Mesenchymal stem cell (in vitro differentiated cells and primary cell): ENCODE results near the gene TRIM15.
A peak's percentile ranks its signal among the peaks of the same experiment; 100 is the strongest.

ENCODE experiments used
- DNase-seq: peaks from one replicate; pipeline ENCODE4 v3.0.0-alpha.2; 2013
- H2AFZ ChIP-seq: one replicate; pipeline ENCODE4 v1.6.1; 2013; ENCODE audit warnings: low read depth, mild to moderate bottlenecking, control low read depth, inconsistent platforms, low read length, moderate library complexity
- H2AK5ac ChIP-seq: 2 replicates; pipeline ENCODE4 v1.6.1; 2013; ENCODE audit warnings: low read length, moderate library complexity, mild to moderate bottlenecking, inconsistent platforms; ENCODE audit not compliant: severe bottlenecking
- H2BK120ac ChIP-seq: one replicate; pipeline ENCODE4 v1.6.1; 2013; ENCODE audit warnings: low read depth, mild to moderate bottlenecking, inconsistent platforms, low read length, moderate library complexity
- H2BK12ac ChIP-seq, 2 experiments: one replicate each; pipeline ENCODE4 v1.6.1; 2013; ENCODE audit warnings: inconsistent platforms in 2 of 2, low read length in 2 of 2, mild to moderate bottlenecking in 2 of 2, moderate library complexity in 2 of 2, control low read depth in 1 of 2
- H2BK15ac ChIP-seq: one replicate; pipeline ENCODE4 v1.6.1; 2013; ENCODE audit warnings: mild to moderate bottlenecking, low read depth, inconsistent platforms; ENCODE audit not compliant: poor library complexity, severe bottlenecking
- H2BK5ac ChIP-seq: 2 replicates; pipeline ENCODE4 v1.6.1; 2013; ENCODE audit warnings: low read depth, mild to moderate bottlenecking, low read length, control low read depth, inconsistent platforms; ENCODE audit not compliant: poor library complexity, severe bottlenecking
- H3K14ac ChIP-seq, 2 experiments: one replicate each; pipeline ENCODE4 v1.6.1; 2013; ENCODE audit warnings: inconsistent platforms in 2 of 2, low read length in 2 of 2, control low read depth in 1 of 2, mild to moderate bottlenecking in 1 of 2, moderate library complexity in 1 of 2
- H3K18ac ChIP-seq, 2 experiments: one replicate each; pipeline ENCODE4 v1.6.1; 2013; ENCODE audit warnings: inconsistent platforms in 2 of 2, low read length in 2 of 2, control low read depth in 1 of 2, low read depth in 1 of 2, mild to moderate bottlenecking in 1 of 2
- H3K23ac ChIP-seq, 2 experiments: one replicate each; pipeline ENCODE4 v1.6.1; 2013; ENCODE audit warnings: inconsistent platforms in 2 of 2, low read length in 2 of 2, mild to moderate bottlenecking in 2 of 2, moderate library complexity in 2 of 2, control low read depth in 1 of 2
- H3K27ac ChIP-seq: 2 replicates; pipeline ENCODE4 v1.5.1; 2013; ENCODE audit warnings: mild to moderate bottlenecking, moderate library complexity, low read length, control low read depth, inconsistent platforms; ENCODE audit not compliant: poor library complexity, severe bottlenecking
- H3K27me3 ChIP-seq, 2 experiments: 2 replicates each; pipeline versions ENCODE4 v1.6.1 to v1.7.0; 2013; ENCODE audit warnings: low read length in 2 of 2, mild to moderate bottlenecking in 2 of 2, moderate library complexity in 2 of 2, control low read depth in 1 of 2, inconsistent platforms in 1 of 2; ENCODE audit not compliant: control insufficient read depth in 1 of 2, insufficient read depth in 1 of 2
- H3K36me3 ChIP-seq, 2 experiments: 2 replicates each; pipeline versions ENCODE4 v1.6.1 to v1.7.0; 2013; ENCODE audit warnings: low read length in 2 of 2, control low read depth in 1 of 2, inconsistent platforms in 1 of 2, low read depth in 1 of 2, mild to moderate bottlenecking in 1 of 2; ENCODE audit not compliant: insufficient read depth in 2 of 2, control insufficient read depth in 1 of 2
- H3K4ac ChIP-seq, 2 experiments: one replicate each; pipeline ENCODE4 v1.6.1; 2013; ENCODE audit warnings: inconsistent platforms in 2 of 2, low read length in 2 of 2, mild to moderate bottlenecking in 2 of 2, moderate library complexity in 2 of 2, control low read depth in 1 of 2, low read depth in 1 of 2
- H3K4me1 ChIP-seq: 2 replicates; pipeline ENCODE4 v1.6.1; 2013; ENCODE audit warnings: low read depth, low read length, control low read depth; ENCODE audit not compliant: control insufficient read depth, insufficient read depth
- H3K4me2 ChIP-seq: 2 replicates; pipeline ENCODE4 v1.6.1; 2013; ENCODE audit warnings: low read length, mild to moderate bottlenecking, inconsistent platforms; ENCODE audit not compliant: poor library complexity, severe bottlenecking
- H3K4me3 ChIP-seq, 2 experiments: 2 replicates each; pipeline versions ENCODE4 v1.5.1 to v1.7.0; 2013; ENCODE audit warnings: low read length in 2 of 2, mild to moderate bottlenecking in 2 of 2, control low read depth in 1 of 2, low read depth in 1 of 2; ENCODE audit not compliant: insufficient read depth in 1 of 2
- H3K79me1 ChIP-seq: replicated peaks from 2 replicates; pipeline ENCODE4 v1.6.1; 2013; ENCODE audit warnings: mild to moderate bottlenecking, control low read depth, low read length, inconsistent platforms; ENCODE audit not compliant: poor library complexity, severe bottlenecking
- H3K9ac ChIP-seq: 2 replicates; pipeline ENCODE4 v1.7.0; 2013; ENCODE audit warnings: mild to moderate bottlenecking, low read length, moderate library complexity
- H3K9me3 ChIP-seq: 2 replicates; pipeline ENCODE4 v1.7.0; 2013; ENCODE audit warnings: mild to moderate bottlenecking, low read length; ENCODE audit not compliant: control insufficient read depth
- H4K8ac ChIP-seq: one replicate; pipeline ENCODE4 v1.6.1; 2013; ENCODE audit warnings: inconsistent platforms, mild to moderate bottlenecking, low read length, moderate library complexity
- H4K91ac ChIP-seq: one replicate; pipeline ENCODE4 v1.6.1; 2013; ENCODE audit warnings: mild to moderate bottlenecking, low read length, inconsistent platforms
- WGBS: methylation state at CpG from one replicate; pipeline ENCODE4 v1.1.7; 2013; ENCODE audit warnings: mixed read lengths; 5-methylcytosine and 5-hydroxymethylcytosine counted together

TRIM15 gene

DNA sequence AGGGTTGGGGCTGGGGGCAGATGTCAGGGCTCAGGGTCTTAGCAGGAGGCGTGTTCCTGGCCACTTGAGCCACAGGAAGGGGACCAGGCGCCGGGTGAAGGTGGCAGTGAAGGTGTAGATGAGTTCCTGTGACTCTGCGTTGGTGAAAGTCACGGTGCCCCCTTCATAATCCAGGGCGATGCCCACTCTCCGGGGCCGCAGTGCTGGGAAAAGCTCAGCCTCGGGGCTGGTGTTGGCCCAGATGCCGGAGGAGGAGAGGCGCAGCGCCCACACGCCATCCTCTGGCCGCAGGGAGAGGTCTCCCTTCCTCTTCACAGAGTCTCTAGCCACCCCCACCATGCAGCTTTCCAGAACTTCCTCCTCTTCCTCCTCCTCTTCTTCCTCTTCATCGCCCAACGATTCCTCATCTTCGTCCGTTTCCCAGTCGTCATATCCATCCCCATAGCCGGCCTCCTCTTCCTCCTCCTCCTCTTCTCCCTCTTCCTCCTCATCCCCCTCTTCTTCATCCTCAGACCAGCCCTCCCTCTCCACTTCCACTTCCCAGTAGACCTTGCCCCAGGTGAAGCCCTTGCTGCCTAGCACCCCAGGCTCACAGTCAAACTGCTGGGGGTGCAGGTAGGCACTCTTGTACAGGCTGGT, 22.6 kb downstream of the TRIM15 start:
- H2AFZ ChIP-seq, result no peak overlapping the region
- peaks cover 45 to 60% of the 10 kb centered on the region in 2 experiments for H3K36me3 ChIP-seq
- no peak overlapping the region for H2BK5ac ChIP-seq
- no peak overlapping the region for H4K91ac ChIP-seq
- no peak overlapping the region for H3K23ac ChIP-seq
- WGBS, result 98% methylated on average over 20 of the region's 20 CpGs
- H3K18ac ChIP-seq, result no peak overlapping the region
- H3K4me1 ChIP-seq, result no peaks in the 10 kb centered on the region
- H3K4me3 ChIP-seq, result no peak overlapping the region
- no peak overlapping the region for H3K27ac ChIP-seq
- H3K27me3 ChIP-seq, result no peaks in the 10 kb centered on the region
- H2BK12ac ChIP-seq, result no peak overlapping the region
- H2BK15ac ChIP-seq, result no peak overlapping the region
- no peak overlapping the region for H2BK120ac ChIP-seq
- H3K9me3 ChIP-seq, result no peaks in the 10 kb centered on the region
- H3K4me2 ChIP-seq, result no peak overlapping the region
- H3K14ac ChIP-seq, result no peak overlapping the region
- DNase-seq, result no peak
- H3K79me1 ChIP-seq, result peaks cover 10% of the 10 kb centered on the region
- H3K9ac ChIP-seq, result no peak overlapping the region
- no peak overlapping the region for H3K4ac ChIP-seq
- no peak overlapping the region for H2AK5ac ChIP-seq
- H4K8ac ChIP-seq, result peak overlapping the region; percentile 19

DNA sequence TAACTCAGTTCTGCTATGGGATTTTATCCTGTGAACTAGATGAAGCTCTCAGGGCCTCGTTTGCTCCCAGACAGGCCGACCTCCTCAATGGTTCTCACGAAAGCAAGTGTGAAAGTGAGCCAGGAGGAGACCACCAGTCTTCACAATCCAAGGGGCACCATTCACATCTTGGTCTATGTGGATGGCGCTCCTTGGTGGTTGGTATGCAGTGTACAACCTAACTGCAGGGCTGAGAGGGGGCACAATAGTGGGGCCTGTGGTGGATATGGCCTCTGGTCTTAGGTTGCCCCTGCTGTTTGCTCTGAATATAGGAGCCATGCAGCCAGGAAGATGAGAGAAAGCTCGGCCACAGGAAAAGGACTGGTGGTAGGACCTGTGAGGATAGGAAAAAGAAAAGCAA, 25.2 kb downstream of the TRIM15 start:
- no peak overlapping the region for H3K18ac ChIP-seq
- H2AK5ac ChIP-seq, result no peak overlapping the region
- no peak overlapping the region for H2BK120ac ChIP-seq
- WGBS, result 93% methylated on average over 5 of the region's 5 CpGs
- no peak overlapping the region for H4K91ac ChIP-seq
- no peak overlapping the region for H3K4me2 ChIP-seq
- no peak overlapping the region for H2AFZ ChIP-seq
- peak overlapping the region in 1 of 2 experiments; percentile 24 for H2BK12ac ChIP-seq
- peaks cover 19% of the 10 kb centered on the region for H3K79me1 ChIP-seq
- H3K9me3 ChIP-seq, result no peaks in the 10 kb centered on the region
- no peak overlapping the region for H2BK15ac ChIP-seq
- H3K4ac ChIP-seq, result no peak overlapping the region
- no peaks in the 10 kb centered on the region for H3K27me3 ChIP-seq
- H4K8ac ChIP-seq, result no peak overlapping the region
- DNase-seq, result no peak
- H3K4me1 ChIP-seq, result peaks cover 4% of the 10 kb centered on the region
- no peak overlapping the region for H3K23ac ChIP-seq
- no peak overlapping the region for H3K14ac ChIP-seq
- no peak overlapping the region for H3K9ac ChIP-seq
- no peak overlapping the region for H3K27ac ChIP-seq
- H3K4me3 ChIP-seq, result no peak overlapping the region
- no peak overlapping the region for H2BK5ac ChIP-seq
- peaks cover 54 to 70% of the 10 kb centered on the region in 2 experiments for H3K36me3 ChIP-seq

DNA sequence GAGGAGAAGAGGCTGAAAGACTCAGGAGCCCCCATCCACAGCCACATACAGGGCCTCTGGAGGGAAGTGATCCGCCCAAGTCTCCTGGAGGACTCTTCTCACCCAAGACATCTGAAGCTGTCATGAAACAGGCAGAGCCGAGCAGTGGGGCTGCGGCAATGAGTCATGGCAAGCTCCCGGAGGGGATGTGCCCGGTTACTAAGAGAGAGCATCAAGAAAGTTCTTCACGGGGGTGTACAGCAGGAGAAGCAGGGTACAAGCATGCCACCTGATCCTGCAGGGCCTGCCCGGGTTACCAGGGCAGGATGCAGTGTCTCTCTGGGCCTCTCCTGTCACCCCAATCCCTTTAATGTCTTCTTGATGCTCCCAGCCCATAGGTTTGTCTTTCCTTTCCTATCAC, 28.7 kb downstream of the TRIM15 start:
- Histone ChIP-seq H3K27me3 (no peaks in the 10 kb centered on the region), H3K9ac (no peak overlapping the region), H2AK5ac (no peak overlapping the region), H4K91ac (no peak overlapping the region), H3K9me3 (no peaks in the 10 kb centered on the region), H4K8ac (no peak overlapping the region), H3K18ac (no peak overlapping the region), H2BK15ac (no peak overlapping the region), H2BK120ac (no peak overlapping the region), H3K23ac (no peak overlapping the region), H2BK12ac (no peak overlapping the region), H3K4me2 (no peak overlapping the region), H3K14ac (no peak overlapping the region), H3K4ac (no peak overlapping the region), H3K4me3 (no peak overlapping the region), H2AFZ (no peak overlapping the region), H2BK5ac (no peak overlapping the region), H3K27ac (no peak overlapping the region), H3K4me1 (peaks cover 7% of the 10 kb centered on the region), H3K79me1 (peaks cover 37% of the 10 kb centered on the region), H3K36me3 (peaks cover 53 to 60% of the 10 kb centered on the region in 2 experiments)
- peak; percentile 36 for DNase-seq
- WGBS, result 75% methylated on average over 7 of the region's 7 CpGs

DNA sequence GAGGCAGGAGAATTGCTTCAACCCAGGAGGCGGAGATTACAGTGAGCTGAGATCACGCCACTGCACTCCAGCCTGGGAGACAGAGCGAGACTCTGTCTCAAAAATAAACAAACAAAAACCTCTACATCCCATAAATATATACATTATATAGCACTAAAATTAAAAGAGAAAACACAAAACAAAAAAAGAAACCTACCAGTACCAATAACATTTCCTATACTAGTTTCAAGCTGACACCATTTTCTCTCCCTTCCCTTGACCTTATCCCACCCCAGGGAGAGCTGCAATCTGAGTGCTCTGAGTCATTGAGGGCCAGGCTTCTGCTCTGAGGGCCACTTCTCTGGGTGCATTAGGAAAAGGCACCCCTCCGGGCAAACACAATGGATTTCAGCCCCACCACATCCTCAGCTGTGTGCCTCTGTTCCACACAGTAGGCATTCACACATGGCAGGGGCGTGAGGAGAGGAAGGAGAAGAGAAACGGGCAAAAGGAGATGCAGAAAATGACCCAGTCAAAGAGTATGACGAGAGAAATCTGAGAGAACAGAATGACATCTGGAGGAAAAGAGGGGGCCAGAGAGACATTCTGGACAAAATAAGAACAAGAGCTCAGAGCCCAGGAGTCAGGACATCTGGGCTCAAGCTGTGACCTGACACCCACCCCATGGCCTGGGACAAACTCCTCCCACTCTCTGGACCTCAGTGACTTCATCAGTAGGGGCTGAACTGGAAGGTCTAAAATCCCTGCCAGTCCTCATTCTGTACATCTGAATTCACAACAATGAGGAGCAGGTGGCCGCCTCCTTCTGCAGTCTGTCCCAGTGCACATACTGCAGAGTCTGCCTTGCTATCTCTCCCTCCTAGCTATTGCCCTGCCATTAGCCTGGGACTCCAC, 31.7 kb downstream of the TRIM15 start:
- H3K14ac ChIP-seq, result no peak overlapping the region
- peaks cover 55% of the 10 kb centered on the region for H3K79me1 ChIP-seq
- H3K4me1 ChIP-seq, result peaks cover 9% of the 10 kb centered on the region
- H3K4me3 ChIP-seq, result no peak overlapping the region
- no peak overlapping the region for H2AK5ac ChIP-seq
- no peaks in the 10 kb centered on the region for H3K9me3 ChIP-seq
- no peak overlapping the region for H2BK15ac ChIP-seq
- H3K27me3 ChIP-seq, result no peaks in the 10 kb centered on the region
- no peak overlapping the region for H2BK12ac ChIP-seq
- no peak overlapping the region for H3K27ac ChIP-seq
- H3K23ac ChIP-seq, result no peak overlapping the region
- H2BK120ac ChIP-seq, result no peak overlapping the region
- DNase-seq, result peak; percentile 46
- no peak overlapping the region for H2BK5ac ChIP-seq
- WGBS, result 83% methylated on average over 7 of the region's 8 CpGs
- no peak overlapping the region for H3K9ac ChIP-seq
- H3K18ac ChIP-seq, result peak overlapping the region in 1 of 2 experiments; percentile 4
- H3K36me3 ChIP-seq, result peaks cover 55 to 61% of the 10 kb centered on the region in 2 experiments
- no peak overlapping the region for H2AFZ ChIP-seq
- no peak overlapping the region for H3K4me2 ChIP-seq
- H4K8ac ChIP-seq, result no peak overlapping the region
- no peak overlapping the region for H4K91ac ChIP-seq
- no peak overlapping the region for H3K4ac ChIP-seq
